HCT116 (cell line): ENCODE measurements around the gene TBC1D16. TPM values are rescaled to one million over a fixed set of nuclear protein-coding genes. Genes with fewer than 3 reads are reported as not detected.

Experiments
- ATAC-seq: fragments of 200-7000 bp; cut with Tn5 transposase; 2 replicates; pipeline ENCODE4 v1.9.1; 2020; ENCODE audit warnings: mild to moderate bottlenecking, moderate library complexity
- BruUV-seq: library from RNA; stranded (reverse); fragments of 400-500 nt; replicated peaks from 2 replicates; lab custom pipeline; 2021; lab: Mats Ljungman, UMichigan
- CTCF ChIA-PET: fragments of 300-600 bp; sonication (Branson Sonifier 250); formaldehyde crosslinking; loops from one replicate; lab custom pipeline; 2021; ENCODE audit warnings: antibody characterized with exemption; lab: Charles Lee
- POLR2A ChIA-PET: fragments of 300-600, 350-600 bp; sonication (Branson Sonifier 250); formaldehyde crosslinking; loops from one replicate; lab custom pipeline; 2021; ENCODE audit warnings: antibody characterized with exemption; lab: Charles Lee
- RAD21 ChIA-PET, 2 experiments: fragments of 300-600 bp; sonication (Branson Sonifier 250); formaldehyde crosslinking; loops; one replicate each; lab custom pipeline; 2023; ENCODE audit warnings: low total read pairs in 2 of 2; ENCODE audit not compliant: uncharacterized antibody in 2 of 2, unreplicated experiment in 2 of 2, low non-redundant PET in 1 of 2; lab: Charles Lee
- DNase-seq: peaks from one replicate; pipeline ENCODE4 v3.0.0-alpha.2; 2010; ENCODE audit warnings: low read depth, low spot score
- H2AFZ ChIP-seq: fragments of 200-600 bp; shearing (Covaris generic), sonication (generic); 2 replicates; pipeline ENCODE4 v1.6.1; 2017; ENCODE audit warnings: low read depth, mixed run types, mixed read lengths, antibody characterized with exemption, low read length; ENCODE audit not compliant: poor library complexity, severe bottlenecking
- H3K27ac ChIP-seq: 2 replicates; pipeline ENCODE4 v1.5.1; 2012; ENCODE audit warnings: low read depth, low read length
- H3K27me3 ChIP-seq: fragments of 200-600 bp; sonication (generic); 2 replicates; pipeline ENCODE4 v1.6.1; 2016; ENCODE audit warnings: mixed run types, low read length, mixed read lengths; ENCODE audit not compliant: insufficient read depth
- H3K36me3 ChIP-seq, 2 experiments: fragments of 200-500 bp in 1 of 2; fragments of 200-600 bp in 1 of 2; sonication (Bioruptor generic) in 1 of 2; sonication (generic) in 1 of 2; 2 replicates each; pipeline versions ENCODE4 v1.5.1 to v1.6.1; 2014 to 2016; ENCODE audit warnings: low read length in 2 of 2, inconsistent platforms in 1 of 2, mixed read lengths in 1 of 2, mixed run types in 1 of 2; ENCODE audit not compliant: insufficient read depth in 2 of 2, control insufficient read depth in 1 of 2
- H3K4me1 ChIP-seq, 2 experiments: fragments of 200-600 bp in 1 of 2; sonication (generic) in 1 of 2; 2 replicates each; pipeline versions ENCODE4 v1.5.1 to v1.6.1; 2012 to 2017; ENCODE audit warnings: low read length in 2 of 2, inconsistent platforms in 1 of 2, mild to moderate bottlenecking in 1 of 2, mixed read lengths in 1 of 2, mixed run types in 1 of 2, moderate library complexity in 1 of 2; ENCODE audit not compliant: insufficient read depth in 2 of 2, control insufficient read depth in 1 of 2
- H3K4me2 ChIP-seq: fragments of 200-600 bp; sonication (generic); 2 replicates; pipeline ENCODE4 v1.6.1; 2017; ENCODE audit warnings: mixed run types, low read length, mixed read lengths
- H3K4me3 ChIP-seq, 2 experiments: fragments of 200-600 bp in 1 of 2; sonication (generic) in 1 of 2; replicated peaks in 1 of 2; 2 replicates each; pipeline ENCODE4 v1.5.1; 2011 to 2016; ENCODE audit warnings: low read length in 2 of 2, control low read depth in 1 of 2, low read depth in 1 of 2, mild to moderate bottlenecking in 1 of 2, mixed read lengths in 1 of 2, mixed run types in 1 of 2
- H3K79me2 ChIP-seq: fragments of 200-600 bp; sonication (generic); 2 replicates; pipeline ENCODE4 v1.6.1; 2017; ENCODE audit warnings: mild to moderate bottlenecking, mixed run types, low read length, moderate library complexity, mixed read lengths; ENCODE audit not compliant: insufficient read depth
- H3K9ac ChIP-seq: fragments of 200-600 bp; sonication (generic); 2 replicates; pipeline ENCODE4 v1.6.1; 2016; ENCODE audit warnings: low read length, mixed read lengths
- H3K9me2 ChIP-seq: fragments of 200-600 bp; sonication (generic), shearing (Covaris generic); 2 replicates; pipeline ENCODE4 v1.6.1; 2017; ENCODE audit warnings: mixed run types, mild to moderate bottlenecking, moderate library complexity; ENCODE audit not compliant: insufficient read depth
- H3K9me3 ChIP-seq, 2 experiments: fragments of 200-500 bp in 1 of 2; fragments of 200-600 bp in 1 of 2; sonication (Bioruptor generic) in 1 of 2; sonication (generic) in 1 of 2; 2 replicates each; pipeline ENCODE4 v1.6.1; 2014 to 2017; ENCODE audit warnings: low read length in 2 of 2, mixed read lengths in 2 of 2, inconsistent platforms in 1 of 2, low read depth in 1 of 2, mild to moderate bottlenecking in 1 of 2, mixed run types in 1 of 2, moderate library complexity in 1 of 2; ENCODE audit not compliant: control insufficient read depth in 1 of 2, insufficient read depth in 1 of 2
- H4K20me1 ChIP-seq: fragments of 200-600 bp; sonication (generic), shearing (Covaris generic); 2 replicates; pipeline ENCODE4 v1.6.1; 2017; ENCODE audit warnings: mixed run types, mild to moderate bottlenecking, moderate library complexity; ENCODE audit not compliant: insufficient read depth
- EGR1 ChIP-seq: IDR thresholded peaks from 2 replicates; pipeline ENCODE4 v1.6.1; 2012; ENCODE audit warnings: low read depth
- FOSL1 ChIP-seq: IDR thresholded peaks from 2 replicates; pipeline ENCODE4 v1.6.1; 2012; ENCODE audit warnings: low read depth
- JUND ChIP-seq: IDR thresholded peaks from 2 replicates; pipeline ENCODE4 v1.6.1; 2012
- SIN3A ChIP-seq: IDR thresholded peaks from 2 replicates; pipeline ENCODE4 v1.6.1; 2012; ENCODE audit warnings: low read depth
- SRF ChIP-seq: IDR thresholded peaks from 2 replicates; pipeline ENCODE4 v1.6.1; 2012; ENCODE audit warnings: low read depth
- ZNF274 ChIP-seq: fragments of 200-500 bp; sonication (Bioruptor generic); IDR thresholded peaks from 2 replicates; pipeline ENCODE4 v1.6.1; 2014; ENCODE audit warnings: mild to moderate bottlenecking, low read depth, low read length, inconsistent platforms
- intact Hi-C: fragments of 100-400 bp; cut with micrococcal nuclease; formaldehyde crosslinking; loops from 2 replicates; pipeline ENCODE4 v1.10.0; 2022
- total RNA-seq: library from RNA; stranded (reverse); gene quantifications from one replicate; pipeline ENCODE4 v1.2.1, GENCODE V29; 2021; ENCODE audit not compliant: unreplicated experiment

Gene TBC1D16
- total RNA-seq, 1 experiment from 2014 or later: 31.1 TPM

- intact Hi-C loops: no loop called here
- DNase-seq (no peak), ATAC-seq (no peak)
- ChIA-PET RAD21 (no interaction called here), CTCF (no interaction called here), POLR2A (no interaction called here)
- Histone ChIP-seq H3K9me3 (no peaks in the 10 kb centered on the region), H2AFZ (no peak overlapping the region), H3K9me2 (no peaks in the 10 kb centered on the region), H3K4me1 (no peaks in the 10 kb centered on the region), H3K27me3 (no peaks in the 10 kb centered on the region), H3K36me3 (peaks cover 0 to 3% of the 10 kb centered on the region in 2 experiments; a peak in 1 of 4 replicates), H3K4me2 (no peak overlapping the region), H3K79me2 (no peaks in the 10 kb centered on the region), H4K20me1 (no peaks in the 10 kb centered on the region), H3K27ac (no peak overlapping the region), H3K4me3 (no peak overlapping the region), H3K9ac (no peak overlapping the region)
- no TSS peak for BruUV-seq
- no peak for TF ChIP-seq FOSL1
- no peak for TF ChIP-seq SRF
- no peak for TF ChIP-seq SIN3A
- no peak for TF ChIP-seq ZNF274
Measured at GRCh38 chr17:79948945-79949655, 86.6 kb downstream of the TBC1D16 start.

GRCh38 chr17:79948406-79948944 is 87.2 kb downstream of the TBC1D16 start:
- no TSS peak for BruUV-seq
- RAD21 ChIA-PET: no interaction called here
- Histone ChIP-seq H3K9ac (no peak overlapping the region), H3K27ac (no peak overlapping the region), H3K9me2 (no peaks in the 10 kb centered on the region), H3K4me3 (no peak overlapping the region), H3K36me3 (peaks cover 0 to 3% of the 10 kb centered on the region in 2 experiments; a peak in 1 of 4 replicates), H3K9me3 (no peaks in the 10 kb centered on the region), H3K4me1 (no peaks in the 10 kb centered on the region), H3K79me2 (no peaks in the 10 kb centered on the region), H2AFZ (no peak overlapping the region), H4K20me1 (no peaks in the 10 kb centered on the region), H3K4me2 (no peak overlapping the region), H3K27me3 (no peaks in the 10 kb centered on the region)
- DNase-seq (no peak), ATAC-seq (no peak)
- no peak for TF ChIP-seq JUND
- TF ChIP-seq ZNF274: no peak
- no peak for TF ChIP-seq EGR1
- POLR2A ChIA-PET: no interaction called here
- intact Hi-C loops: no loop called here
- CTCF ChIA-PET: no interaction called here
